H1 (cell line): ENCODE results near the gene C10orf95.

Experiments used
- ATF2 ChIP-seq: IDR thresholded peaks from 2 replicates; pipeline ENCODE4 v1.6.1; 2012; ENCODE audit warnings: low read length, inconsistent platforms
- CTCF ChIP-seq, 3 experiments: IDR thresholded peaks; 1 replicate in 2 of 3; 2 replicates in 1 of 3; pipeline versions ENCODE4 v1.5.1 to v1.6.1; 2011; ENCODE audit warnings: low read length in 3 of 3, mild to moderate bottlenecking in 3 of 3, inconsistent platforms in 2 of 3, low read depth in 1 of 3, moderate library complexity in 1 of 3; ENCODE audit not compliant: insufficient read depth in 1 of 3; ENCODE audit errors: control extremely low read depth in 1 of 3
- GTF2F1 ChIP-seq: IDR thresholded peaks from 2 replicates; pipeline ENCODE4 v1.6.1; 2012; ENCODE audit warnings: low read depth, low read length, improper control_type of control experiment, borderline replicate concordance
- HDAC2 ChIP-seq, 2 experiments: fragments of 300-600 bp in 1 of 2; sonication (generic) in 1 of 2; IDR thresholded peaks; 2 replicates each; pipeline ENCODE4 v1.6.1; 2011 to 2012; ENCODE audit warnings: low read depth in 2 of 2, low read length in 2 of 2, mild to moderate bottlenecking in 2 of 2, moderate library complexity in 2 of 2, borderline replicate concordance in 1 of 2, inconsistent platforms in 1 of 2
- JUND ChIP-seq: IDR thresholded peaks from 2 replicates; pipeline ENCODE4 v1.6.1; 2011; ENCODE audit warnings: mild to moderate bottlenecking, improper control_type of control experiment, low read length
- POLR2A ChIP-seq, 2 experiments: IDR thresholded peaks; 1 replicate in 1 of 2; 2 replicates in 1 of 2; pipeline ENCODE4 v1.6.1; 2011; ENCODE audit warnings: low read depth in 2 of 2, low read length in 2 of 2, mild to moderate bottlenecking in 2 of 2; ENCODE audit errors: control extremely low read depth in 1 of 2
- RFX5 ChIP-seq: IDR thresholded peaks from 2 replicates; pipeline ENCODE4 v1.6.1; 2011; ENCODE audit warnings: low read depth, low read length, improper control_type of control experiment, borderline replicate concordance

GRCh38 chr10:102473445-102474331 is 22.3 kb upstream of the C10orf95 start:
- TF ChIP-seq JUND (no peak), CTCF (IDR thresholded peaks at IDR 0.05; ENCODE audit: control extremely low read depth in 1 of 3, insufficient read depth in 1 of 3, low read depth in 1 of 3, low read length in 3 of 3) (no peak), ATF2 (no peak), RFX5 (no peak), GTF2F1 (no peak), HDAC2 (IDR thresholded peaks at IDR 0.05; ENCODE audit: borderline replicate concordance in 1 of 2, low read depth in 2 of 2, low read length in 2 of 2) (no peak), POLR2A (IDR thresholded peaks at IDR 0.05; ENCODE audit: control extremely low read depth in 1 of 2, low read depth in 2 of 2, low read length in 2 of 2) (no peak)
